NCI-H748 (cell line): Measurements from ENCODE around the gene NMRK1.

Source experiments
- DNase-seq: peaks from one replicate; lab custom pipeline; 2025; ENCODE audit not compliant: unreplicated experiment; lab: John Stamatoyannopoulos, UW

The NMRK1 gene

GRCh38 chr9:75087824-75088645 lies at the start of gene NMRK1, which contains the start of gene OSTF1:
TSS of gene NMRK1 (minus strand) at chr9:75088155. CDS start at chr9:75083115, 5,040 bp downstream.
TSS of gene OSTF1 (plus strand) at chr9:75088514. CDS start at chr9:75088693, 179 bp downstream.
- DNase-seq, result peak; percentile 98

GRCh38 chr9:75134495-75134894 lies 46.5 kb upstream of the NMRK1 start:
- DNase-seq, result no peak

DNA sequence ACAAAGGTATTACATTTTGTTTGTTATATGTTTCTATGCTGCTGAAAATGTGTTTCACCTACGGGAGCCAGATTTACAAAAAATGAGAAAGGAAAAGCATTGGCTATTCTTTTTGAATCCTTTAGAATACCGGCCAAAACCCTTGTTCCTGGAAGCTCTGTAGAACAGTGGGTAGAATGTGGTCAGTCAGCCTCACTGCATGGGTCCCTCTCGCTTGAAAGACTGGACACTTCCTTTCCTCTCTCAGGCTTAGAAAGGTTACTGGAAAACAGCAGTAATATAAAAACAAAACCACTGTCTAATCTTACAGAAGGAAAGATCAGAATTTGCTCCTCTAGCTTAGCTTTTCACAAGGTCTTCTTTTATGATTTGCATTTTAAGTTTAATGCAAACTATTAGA lies 45.4 kb upstream of the NMRK1 start:
- DNase-seq, result no peak

DNA sequence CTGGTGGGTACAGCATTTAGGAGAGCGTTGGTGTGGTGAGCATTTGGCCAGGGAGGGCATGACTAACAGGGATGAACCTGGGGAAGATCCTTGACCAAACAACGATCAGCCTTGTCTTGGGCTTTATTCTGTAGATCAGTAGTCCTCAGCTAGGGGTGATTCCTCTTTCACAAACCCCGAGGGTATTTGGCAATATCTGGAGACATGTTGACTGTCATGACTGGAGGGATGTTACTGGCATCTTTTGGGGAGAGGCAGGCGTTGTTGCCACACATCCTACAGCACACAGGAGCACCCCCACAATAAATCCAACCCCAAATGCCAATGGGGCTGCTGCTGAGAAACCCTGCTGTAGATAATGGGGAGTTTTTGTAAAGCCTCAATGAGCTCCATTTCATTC lies 44.3 kb upstream of the NMRK1 start:
- no peak for DNase-seq

GRCh38 chr9:75131700-75132099 lies 43.7 kb upstream of the NMRK1 start:
- DNase-seq, result no peak

DNA sequence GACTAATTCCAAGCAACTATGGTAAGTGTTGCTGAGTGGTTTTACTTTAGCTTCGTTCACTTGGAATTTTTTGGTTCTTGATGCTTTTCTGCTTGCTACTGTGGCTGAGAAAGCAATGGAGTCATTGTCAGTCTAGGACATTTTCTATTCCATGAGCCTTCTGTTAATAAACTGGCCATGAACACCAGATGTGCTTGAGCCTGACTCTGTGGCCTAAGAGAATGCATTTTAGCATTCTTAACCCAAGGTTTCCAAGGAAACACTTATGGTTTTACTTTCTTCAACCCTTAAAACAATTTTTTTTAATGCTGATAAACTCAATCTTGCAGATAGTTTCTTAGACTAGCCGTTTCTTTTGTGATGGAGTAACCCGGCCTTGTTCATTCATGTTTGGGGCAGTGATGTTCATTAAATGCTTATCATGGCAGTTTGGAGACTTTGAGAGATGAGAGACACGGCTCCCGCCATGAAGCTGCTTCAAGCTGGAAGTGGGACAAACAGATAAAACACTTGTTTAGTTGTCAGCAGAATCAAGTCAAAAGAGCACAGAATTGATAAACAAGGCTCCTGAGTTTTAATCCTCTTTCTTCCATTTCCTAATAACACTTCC lies 42.8 kb upstream of the NMRK1 start:
- no peak for DNase-seq

DNA sequence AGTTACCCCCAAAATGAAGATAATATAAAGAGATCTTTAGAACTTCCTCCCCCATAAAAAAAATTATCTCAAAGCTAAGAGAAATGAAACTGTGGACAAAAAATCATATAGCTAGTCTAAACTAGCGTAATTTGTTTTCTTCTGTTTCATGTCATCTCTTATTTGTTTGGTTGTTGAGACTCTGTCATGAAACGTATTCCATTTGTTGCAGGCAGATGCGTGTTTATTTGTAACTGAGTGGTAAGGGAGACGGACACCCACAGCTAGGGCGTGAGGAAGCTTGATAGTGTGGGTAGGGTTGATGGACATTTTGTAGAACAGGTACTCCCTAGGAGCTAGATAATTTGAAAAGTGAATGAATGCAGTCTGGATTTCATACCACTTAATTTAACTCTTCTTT lies 42.2 kb upstream of the NMRK1 start:
- no peak for DNase-seq

DNA sequence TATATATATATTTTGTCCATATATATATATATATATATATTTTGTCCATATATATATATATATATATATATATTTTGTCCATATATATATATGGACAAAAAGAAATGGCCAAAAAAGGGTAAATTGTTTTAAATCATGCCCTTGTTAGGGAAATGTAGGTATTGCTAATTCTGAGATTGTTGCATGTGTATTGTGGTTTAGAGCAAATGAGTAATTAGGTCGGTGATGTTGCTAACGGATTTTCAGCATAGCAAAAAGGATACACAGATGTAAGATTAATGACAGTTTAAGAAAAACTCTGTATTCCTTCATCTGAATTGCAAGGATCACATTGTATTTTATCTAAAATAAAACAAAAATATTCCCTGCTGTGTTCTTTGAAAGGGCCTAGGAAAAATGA lies 40.6 kb upstream of the NMRK1 start:
- DNase-seq, result no peak

DNA sequence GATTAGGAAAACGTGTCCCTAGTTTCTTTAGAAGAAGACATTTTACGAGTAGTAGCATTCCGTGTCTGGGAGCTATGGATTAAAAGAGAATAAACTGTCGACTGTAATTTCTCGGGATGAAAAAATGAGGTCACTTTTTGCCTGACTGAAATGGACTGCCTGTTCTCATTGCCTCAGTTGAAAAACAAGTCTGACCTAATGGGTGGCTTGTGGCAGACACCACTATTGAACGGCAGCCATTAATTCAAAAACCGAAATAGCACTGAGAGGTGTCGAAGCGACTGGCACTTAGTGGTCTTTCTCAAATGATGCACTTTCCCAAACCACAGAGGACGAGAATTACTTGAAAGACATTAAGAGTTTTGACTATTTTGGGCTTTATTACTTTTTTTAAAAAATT lies 35.7 kb upstream of the NMRK1 start:
- DNase-seq, result no peak

- DNase-seq, result no peak
Measured at GRCh38 chr9:75121914-75122558, 34.1 kb upstream of the NMRK1 start.

GRCh38 chr9:75120686-75121085 lies 32.7 kb upstream of the NMRK1 start:
- DNase-seq, result no peak

DNA sequence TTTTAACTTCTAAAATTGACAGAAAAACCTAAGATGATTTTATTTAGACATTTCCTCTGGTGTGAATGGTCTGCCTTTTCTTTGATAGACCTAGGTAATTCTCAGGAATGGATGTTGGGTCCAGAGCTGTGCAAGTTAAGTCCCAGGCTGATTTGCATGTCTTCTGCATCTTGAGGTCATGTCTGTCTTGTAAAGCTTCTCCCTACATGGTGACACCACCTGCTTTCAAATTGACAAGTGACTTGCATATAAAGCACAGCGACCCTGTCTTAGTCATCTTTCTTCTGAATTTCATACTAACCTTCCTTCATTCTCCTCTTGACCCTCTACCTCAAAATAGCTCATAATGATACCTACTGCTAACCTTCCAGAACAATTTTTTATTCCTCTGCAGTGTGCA lies 29.6 kb upstream of the NMRK1 start:
- no peak for DNase-seq

DNA sequence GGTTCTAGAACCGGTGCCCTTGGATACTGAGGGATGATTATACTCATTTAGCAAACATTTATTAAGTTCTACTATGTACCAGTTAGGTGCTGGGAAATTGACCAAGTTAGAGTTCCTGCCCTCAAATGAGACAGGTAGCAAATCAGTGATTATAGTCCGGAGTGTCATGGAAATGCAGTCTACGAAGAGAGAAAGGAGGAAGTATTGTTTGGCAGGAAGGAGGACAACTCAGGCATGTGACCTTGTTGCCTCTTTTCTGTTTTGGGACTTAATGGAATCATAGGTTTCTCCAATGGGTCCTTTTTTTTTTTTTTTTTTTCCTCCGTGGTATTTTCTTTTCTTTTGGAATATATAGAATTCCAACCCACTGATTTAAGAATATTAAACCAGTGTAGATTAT lies 28.4 kb upstream of the NMRK1 start:
- DNase-seq, result no peak

GRCh38 chr9:75112789-75113188 lies 24.8 kb upstream of the NMRK1 start:
- no peak for DNase-seq

- peak; percentile 51 for DNase-seq
Measured at GRCh38 chr9:75111019-75111622, 23.2 kb upstream of the NMRK1 start.

DNA sequence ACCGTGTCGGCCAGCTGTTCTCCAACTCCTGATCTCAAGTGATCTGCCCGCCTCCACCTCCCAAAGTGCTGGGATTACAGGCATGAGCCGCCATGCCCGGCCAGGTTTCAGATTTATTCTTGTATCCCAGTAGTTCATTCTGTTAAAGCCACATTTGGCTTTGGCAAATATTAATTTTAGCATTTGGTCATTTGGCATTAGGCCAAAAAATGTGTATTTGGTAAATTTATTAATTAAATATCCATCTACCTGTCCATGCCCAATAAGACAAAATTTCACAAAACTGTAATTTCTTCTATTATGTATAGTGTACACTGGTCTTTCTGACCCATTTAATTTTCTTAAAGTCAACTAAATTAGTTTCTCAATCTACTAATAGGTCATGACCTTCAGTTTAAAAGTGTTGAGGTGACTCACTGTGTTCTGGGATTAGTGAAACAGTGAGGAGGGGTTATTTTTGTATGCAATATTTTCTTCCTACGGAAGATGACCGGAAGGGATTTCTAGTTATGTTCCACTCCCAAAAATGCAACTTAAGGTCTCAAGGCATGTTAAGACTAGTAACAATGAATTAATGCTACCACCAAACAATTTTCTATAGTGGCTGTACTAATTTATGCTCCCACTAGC lies 21.4 kb upstream of the NMRK1 start:
- no peak for DNase-seq

- no peak for DNase-seq
Measured at GRCh38 chr9:75108571-75108970, 20.6 kb upstream of the NMRK1 start.

- no peak for DNase-seq
Measured at GRCh38 chr9:75106857-75107256, 18.9 kb upstream of the NMRK1 start.

- no peak for DNase-seq
Measured at GRCh38 chr9:75105841-75106240, 17.9 kb upstream of the NMRK1 start.

- DNase-seq, result no peak
Measured at GRCh38 chr9:75105019-75105540, 17.1 kb upstream of the NMRK1 start.

DNA sequence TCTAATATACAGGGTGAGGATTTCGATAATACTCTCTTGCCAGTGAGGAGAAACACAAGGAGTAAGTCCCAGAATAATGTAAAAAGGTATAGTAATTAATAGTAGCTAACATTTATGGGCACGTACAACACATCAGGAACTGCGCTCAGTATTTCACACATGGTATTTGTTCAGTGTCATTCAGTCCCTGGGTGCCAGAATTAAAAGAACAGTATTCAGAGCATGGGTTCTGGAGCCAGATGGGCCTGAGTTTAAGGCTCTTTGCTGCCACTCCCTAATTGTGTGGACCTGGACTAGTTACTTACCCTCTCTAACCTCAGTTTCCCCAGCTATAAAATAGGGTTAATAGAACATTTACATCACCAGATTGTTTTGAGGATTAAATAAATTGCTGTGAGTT lies 16.7 kb upstream of the NMRK1 start:
- DNase-seq, result no peak
